ENCODE results near the gene DPYSL5.
"Not testable (repeated sequence)": the region's sequence is repeated elsewhere in the genome, so short reads cannot be mapped to it uniquely, and the experiment has no call there.

Gene DPYSL5

GRCh38 chr2:26875065-26875634 lies 27.2 kb downstream of the DPYSL5 start:
- Histone ChIP-seq H3K4me3 (ENCODE audit: control insufficient read depth in 1 of 7, extremely low read depth in 1 of 7, insufficient read depth in 4 of 7, low read depth in 2 of 7, low read length in 6 of 7) (no peak overlapping the region), H3K27me3 (replicated peaks in 2 of 5; ENCODE audit: control insufficient read depth in 4 of 5, insufficient read depth in 5 of 5, low read length in 4 of 5) (no peaks in the 10 kb centered on the region), H3K9me3 (ENCODE audit: control extremely low read depth in 1 of 5, control insufficient read depth in 4 of 5, insufficient read depth in 2 of 5, low read depth in 1 of 5, low read length in 4 of 5) (no peaks in the 10 kb centered on the region), H3K4me1 (ENCODE audit: control extremely low read depth in 1 of 4, control insufficient read depth in 4 of 4, insufficient read depth in 4 of 4, low read length in 3 of 4) (no peaks in the 10 kb centered on the region), H3K36me3 (ENCODE audit: control insufficient read depth in 4 of 4, insufficient read depth in 4 of 4, low read length in 3 of 4) (no peaks in the 10 kb centered on the region), H3K27ac (ENCODE audit: insufficient read depth in 1 of 2, low read depth in 1 of 2, low read length in 2 of 2, poor library complexity in 1 of 2, severe bottlenecking in 2 of 2) (no peak overlapping the region)
- 94% methylated on average over 4 of the region's 4 CpGs for WGBS (ENCODE audit: insufficient coverage)
- ChIA-PET CTCF (interaction anchor here (1.2 to 1.7 kb wide), 2 partner anchors 29 to 70 kb away, joined by 3 to 4 read pairs; no protein-coding TSS in a partner anchor), POLR2A (no interaction called here)
- no peak for DNase-seq

DNA sequence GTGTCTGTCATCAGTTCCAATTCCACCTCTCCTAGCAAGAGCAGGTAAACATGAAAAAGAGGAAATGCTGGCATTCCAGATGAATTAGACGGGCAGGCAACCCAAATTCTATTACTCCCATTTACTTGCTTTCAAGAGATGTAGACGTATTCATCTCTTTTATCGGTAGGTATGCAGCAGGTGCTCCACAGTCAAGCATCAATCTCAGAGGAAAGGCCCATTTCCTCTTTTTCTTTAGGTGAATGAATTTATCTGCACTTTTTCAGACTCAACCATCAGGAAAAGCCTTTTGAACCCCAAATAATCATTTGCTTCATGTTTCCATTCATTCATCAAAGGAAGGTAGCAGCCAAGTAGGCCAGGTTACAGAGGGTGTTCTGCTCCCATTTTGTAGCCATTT lies 27.9 kb downstream of the DPYSL5 start:
- H3K4me1 ChIP-seq (ENCODE audit: control extremely low read depth in 1 of 4, control insufficient read depth in 4 of 4, insufficient read depth in 4 of 4, low read length in 3 of 4): peaks cover 0 to 6% (median 2%) of the 10 kb centered on the region in 4 experiments
- H3K27ac ChIP-seq (ENCODE audit: insufficient read depth in 1 of 2, low read depth in 1 of 2, low read length in 2 of 2, poor library complexity in 1 of 2, severe bottlenecking in 2 of 2): no peak overlapping the region
- H3K4me3 ChIP-seq (ENCODE audit: control insufficient read depth in 1 of 7, extremely low read depth in 1 of 7, insufficient read depth in 4 of 7, low read depth in 2 of 7, low read length in 6 of 7): no peak overlapping the region
- CTCF ChIA-PET: interaction anchor here (1.7 kb wide), 1 partner anchor 30 kb away, joined by 4 read pairs; no protein-coding TSS in a partner anchor
- no peak for DNase-seq
- H3K36me3 ChIP-seq (ENCODE audit: control insufficient read depth in 4 of 4, insufficient read depth in 4 of 4, low read length in 3 of 4): no peaks in the 10 kb centered on the region
- WGBS (ENCODE audit: insufficient coverage): 100% methylated on average over 1 of the region's 3 CpGs
- H3K27me3 ChIP-seq (replicated peaks in 2 of 5; ENCODE audit: control insufficient read depth in 4 of 5, insufficient read depth in 5 of 5, low read length in 4 of 5): no peaks in the 10 kb centered on the region
- POLR2A ChIA-PET: no interaction called here
- H3K9me3 ChIP-seq (ENCODE audit: control extremely low read depth in 1 of 5, control insufficient read depth in 4 of 5, insufficient read depth in 2 of 5, low read depth in 1 of 5, low read length in 4 of 5): no peaks in the 10 kb centered on the region

DNA sequence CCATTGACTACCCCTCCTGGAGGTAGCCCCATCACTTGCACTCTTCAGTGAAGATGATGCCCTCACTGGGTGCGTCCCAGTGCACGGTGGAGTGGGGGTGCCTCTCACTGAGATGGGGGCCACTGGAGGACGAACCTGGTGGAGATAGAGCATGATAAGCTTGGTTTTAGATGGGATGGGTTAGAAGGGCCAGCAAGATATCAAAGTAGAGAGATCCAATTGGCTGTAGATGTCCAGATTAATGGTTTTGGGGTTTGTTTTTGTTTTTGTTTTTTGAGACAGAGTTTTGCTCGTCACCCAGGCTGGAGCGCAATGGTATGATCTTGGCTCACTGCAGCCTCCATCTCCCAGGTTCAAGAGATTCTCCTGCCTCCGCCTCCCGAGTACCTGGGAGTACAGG lies 28.3 kb downstream of the DPYSL5 start:
- Histone ChIP-seq H3K36me3 (ENCODE audit: control insufficient read depth in 4 of 4, insufficient read depth in 4 of 4, low read length in 3 of 4) (no peaks in the 10 kb centered on the region), H3K27me3 (replicated peaks in 2 of 5; ENCODE audit: control insufficient read depth in 4 of 5, insufficient read depth in 5 of 5, low read length in 4 of 5) (no peaks in the 10 kb centered on the region), H3K4me1 (ENCODE audit: control extremely low read depth in 1 of 4, control insufficient read depth in 4 of 4, insufficient read depth in 4 of 4, low read length in 3 of 4) (peaks cover 0 to 8% (median 2%) of the 10 kb centered on the region in 4 experiments), H3K4me3 (ENCODE audit: control insufficient read depth in 1 of 7, extremely low read depth in 1 of 7, insufficient read depth in 4 of 7, low read depth in 2 of 7, low read length in 6 of 7) (no peak overlapping the region), H3K9me3 (ENCODE audit: control extremely low read depth in 1 of 5, control insufficient read depth in 4 of 5, insufficient read depth in 2 of 5, low read depth in 1 of 5, low read length in 4 of 5) (no peaks in the 10 kb centered on the region), H3K27ac (ENCODE audit: insufficient read depth in 1 of 2, low read depth in 1 of 2, low read length in 2 of 2, poor library complexity in 1 of 2, severe bottlenecking in 2 of 2) (no peak overlapping the region)
- WGBS (ENCODE audit: insufficient coverage): 100% methylated on average over 5 of the region's 7 CpGs
- no peak for DNase-seq
- ChIA-PET CTCF (no interaction called here), POLR2A (no interaction called here)

DNA sequence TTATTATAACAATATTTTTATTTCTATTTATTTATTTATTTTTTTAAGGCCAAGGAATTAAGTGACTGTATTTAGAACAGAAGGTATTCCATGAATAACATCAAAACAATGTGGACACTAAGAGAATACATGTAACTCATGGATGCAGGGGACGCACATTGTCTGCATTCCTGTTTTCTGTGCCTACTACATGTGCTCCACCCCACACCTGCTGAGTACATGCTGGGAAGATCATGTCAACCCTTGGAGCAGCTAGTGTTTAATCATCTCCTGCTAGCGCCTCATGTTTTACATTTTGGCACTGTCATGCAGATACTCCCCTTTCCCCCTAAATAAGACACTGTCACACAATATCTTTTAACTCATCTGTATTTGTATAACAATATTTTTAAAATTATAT lies 29.3 kb downstream of the DPYSL5 start:
- no peak for DNase-seq
- Histone ChIP-seq H3K4me3 (ENCODE audit: control insufficient read depth in 1 of 7, extremely low read depth in 1 of 7, insufficient read depth in 4 of 7, low read depth in 2 of 7, low read length in 6 of 7) (no peak overlapping the region), H3K27ac (ENCODE audit: insufficient read depth in 1 of 2, low read depth in 1 of 2, low read length in 2 of 2, poor library complexity in 1 of 2, severe bottlenecking in 2 of 2) (no peak overlapping the region), H3K9me3 (ENCODE audit: control extremely low read depth in 1 of 5, control insufficient read depth in 4 of 5, insufficient read depth in 2 of 5, low read depth in 1 of 5, low read length in 4 of 5) (no peaks in the 10 kb centered on the region), H3K27me3 (replicated peaks in 2 of 5; ENCODE audit: control insufficient read depth in 4 of 5, insufficient read depth in 5 of 5, low read length in 4 of 5) (no peaks in the 10 kb centered on the region), H3K36me3 (ENCODE audit: control insufficient read depth in 4 of 4, insufficient read depth in 4 of 4, low read length in 3 of 4) (no peaks in the 10 kb centered on the region), H3K4me1 (ENCODE audit: control extremely low read depth in 1 of 4, control insufficient read depth in 4 of 4, insufficient read depth in 4 of 4, low read length in 3 of 4) (peaks cover 0 to 8% (median 2%) of the 10 kb centered on the region in 4 experiments)
- ChIA-PET CTCF (no interaction called here), POLR2A (no interaction called here)
- 88% methylated on average over 1 of the region's 2 CpGs for WGBS (ENCODE audit: insufficient coverage)

DNA sequence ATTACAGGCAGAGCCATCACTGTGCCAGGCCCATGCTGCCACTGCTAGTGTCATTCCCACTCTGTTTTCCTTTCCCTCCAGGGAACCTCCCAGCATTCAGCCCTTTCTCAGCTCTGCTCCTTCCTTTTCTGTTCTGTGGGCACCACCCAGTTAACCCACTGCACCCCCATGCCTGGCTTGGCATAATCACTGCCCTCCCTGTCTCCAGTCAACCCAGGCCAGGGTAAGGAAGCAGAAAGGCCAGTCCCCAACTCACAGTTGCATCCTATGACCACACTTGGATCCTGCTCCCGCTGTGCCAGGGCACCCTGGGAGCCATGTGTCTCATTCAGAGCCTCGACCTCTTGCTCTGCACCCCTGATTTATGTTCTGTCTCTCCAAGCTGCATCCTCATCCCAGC lies 32.2 kb downstream of the DPYSL5 start:
- no peaks in the 10 kb centered on the region for H3K27me3 ChIP-seq (replicated peaks in 2 of 5; ENCODE audit: control insufficient read depth in 4 of 5, insufficient read depth in 5 of 5, low read length in 4 of 5)
- ChIA-PET CTCF (interaction anchor here (1.2 to 2.3 kb wide), 2 partner anchors 34 to 42 kb away, joined by 3 to 6 read pairs; no protein-coding TSS in a partner anchor), POLR2A (no interaction called here)
- 56% methylated on average over 2 of the region's 2 CpGs for WGBS (ENCODE audit: insufficient coverage)
- no peaks in the 10 kb centered on the region for H3K9me3 ChIP-seq (ENCODE audit: control extremely low read depth in 1 of 5, control insufficient read depth in 4 of 5, insufficient read depth in 2 of 5, low read depth in 1 of 5, low read length in 4 of 5)
- H3K4me1 ChIP-seq (ENCODE audit: control extremely low read depth in 1 of 4, control insufficient read depth in 4 of 4, insufficient read depth in 4 of 4, low read length in 3 of 4): peaks cover 0 to 8% (median 3%) of the 10 kb centered on the region in 4 experiments
- peak in 1 of 3 donors; percentile 17 for DNase-seq
- no peaks in the 10 kb centered on the region for H3K36me3 ChIP-seq (ENCODE audit: control insufficient read depth in 4 of 4, insufficient read depth in 4 of 4, low read length in 3 of 4)
- H3K4me3 ChIP-seq (ENCODE audit: control insufficient read depth in 1 of 7, extremely low read depth in 1 of 7, insufficient read depth in 4 of 7, low read depth in 2 of 7, low read length in 6 of 7): no peak overlapping the region
- no peak overlapping the region for H3K27ac ChIP-seq (ENCODE audit: insufficient read depth in 1 of 2, low read depth in 1 of 2, low read length in 2 of 2, poor library complexity in 1 of 2, severe bottlenecking in 2 of 2)

- no peaks in the 10 kb centered on the region for H3K27me3 ChIP-seq (replicated peaks in 2 of 5; ENCODE audit: control insufficient read depth in 4 of 5, insufficient read depth in 5 of 5, low read length in 4 of 5)
- ChIA-PET POLR2A (no interaction called here), CTCF (interaction anchor here (2.3 kb wide), 1 partner anchor 35 kb away, joined by 6 read pairs; no protein-coding TSS in a partner anchor)
Measured at GRCh38 chr2:26880910-26881435, 33.0 kb downstream of the DPYSL5 start.

DNA sequence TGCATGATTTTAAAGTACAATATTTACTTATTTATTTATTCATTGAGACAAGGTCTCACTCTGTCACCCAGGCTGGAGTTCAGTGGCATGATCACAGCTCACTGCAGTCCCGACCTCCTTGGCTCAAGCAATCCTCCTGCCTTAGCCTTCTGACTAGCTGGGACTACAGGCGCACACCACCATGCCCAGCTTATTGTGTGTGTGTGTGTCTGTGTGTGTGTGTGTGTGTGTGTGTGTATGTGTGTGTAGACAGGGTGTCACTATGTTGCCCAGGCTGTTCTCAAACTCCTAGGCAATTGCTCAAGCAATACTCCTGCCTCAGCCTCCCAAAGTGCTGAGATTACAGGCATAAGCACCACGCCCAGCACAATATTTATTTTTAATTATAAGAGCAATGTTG lies 34.3 kb downstream of the DPYSL5 start:
- H3K4me3 ChIP-seq (ENCODE audit: control insufficient read depth in 1 of 7, extremely low read depth in 1 of 7, insufficient read depth in 4 of 7, low read depth in 2 of 7, low read length in 6 of 7); H3K27me3 ChIP-seq (replicated peaks in 2 of 5; ENCODE audit: control insufficient read depth in 4 of 5, insufficient read depth in 5 of 5, low read length in 4 of 5); H3K9me3 ChIP-seq (ENCODE audit: control extremely low read depth in 1 of 5, control insufficient read depth in 4 of 5, insufficient read depth in 2 of 5, low read depth in 1 of 5, low read length in 4 of 5); H3K36me3 ChIP-seq (ENCODE audit: control insufficient read depth in 4 of 4, insufficient read depth in 4 of 4, low read length in 3 of 4); DNase-seq; H3K27ac ChIP-seq (ENCODE audit: insufficient read depth in 1 of 2, low read depth in 1 of 2, low read length in 2 of 2, poor library complexity in 1 of 2, severe bottlenecking in 2 of 2); CTCF ChIA-PET; POLR2A ChIA-PET: not testable (repeated sequence)
- WGBS (ENCODE audit: insufficient coverage): no CpG with 5 or more reads among the region's 3 CpGs
- H3K4me1 ChIP-seq (ENCODE audit: control extremely low read depth in 1 of 4, control insufficient read depth in 4 of 4, insufficient read depth in 4 of 4, low read length in 3 of 4): peaks cover 7 to 26% (median 18%) of the 10 kb centered on the region in 4 experiments

More at GRCh38 chr2:26880910-26881435, 33.0 kb downstream of the DPYSL5 start:
- Histone ChIP-seq H3K4me3 (ENCODE audit: control insufficient read depth in 1 of 7, extremely low read depth in 1 of 7, insufficient read depth in 4 of 7, low read depth in 2 of 7, low read length in 6 of 7) (no peak overlapping the region), H3K36me3 (ENCODE audit: control insufficient read depth in 4 of 4, insufficient read depth in 4 of 4, low read length in 3 of 4) (no peaks in the 10 kb centered on the region), H3K27ac (ENCODE audit: insufficient read depth in 1 of 2, low read depth in 1 of 2, low read length in 2 of 2, poor library complexity in 1 of 2, severe bottlenecking in 2 of 2) (no peak overlapping the region), H3K9me3 (ENCODE audit: control extremely low read depth in 1 of 5, control insufficient read depth in 4 of 5, insufficient read depth in 2 of 5, low read depth in 1 of 5, low read length in 4 of 5) (no peaks in the 10 kb centered on the region), H3K4me1 (ENCODE audit: control extremely low read depth in 1 of 4, control insufficient read depth in 4 of 4, insufficient read depth in 4 of 4, low read length in 3 of 4) (peaks cover 0 to 15% (median 6%) of the 10 kb centered on the region in 4 experiments)
- no peak for DNase-seq
- WGBS (ENCODE audit: insufficient coverage): 89% methylated on average over 8 of the region's 10 CpGs
